ENCODE data around the gene CLHC1. TPM values are rescaled to one million over a fixed set of nuclear protein-coding genes. Genes with fewer than 3 reads are reported as not detected.
"Not testable (repeated sequence)": the region's sequence is repeated elsewhere in the genome, so short reads cannot be mapped to it uniquely, and the experiment has no call there.

The CLHC1 gene
- total RNA-seq = 10.2 and 12.3 TPM in 2 replicates
- 2.0 and 2.4 TPM in 2 replicates for polyA plus RNA-seq
- polyA plus RNA-seq (2011; cell fraction: cytosol; rRNA removed) = 2.2 and 2.9 TPM in 2 replicates
- polyA plus RNA-seq (2011; cell fraction: nucleus; rRNA removed) = 15.3 and 19.8 TPM in 2 replicates
- 4.4 and 7.1 TPM in 2 replicates for polyA plus RNA-seq (2012)
- 3.6 and 5.6 TPM in 2 replicates for polyA minus RNA-seq
- 5.8 TPM for polyA minus RNA-seq (2011; cell fraction: cytosol; rRNA and poly(A)+ RNA removed)
- polyA minus RNA-seq (2011; cell fraction: nucleus; rRNA and poly(A)+ RNA removed) = 11.2 and 17.6 TPM in 2 replicates
- percentile 57 among the genes with signal in this experiment for Bru-seq, nascent RNA
- BruChase-seq, experiment 1, labeled RNA remaining after a 6-hour chase = percentile 64 among the genes with signal in this experiment
- BruChase-seq, experiment 2, labeled RNA remaining after a 2-hour chase = percentile 63 among the genes with signal in this experiment
- long read RNA-seq, partial matches to known transcripts = 0 of 3 reads
- long read RNA-seq, other reads (novel, unspliced or antisense) = 3 of 3 reads

DNA sequence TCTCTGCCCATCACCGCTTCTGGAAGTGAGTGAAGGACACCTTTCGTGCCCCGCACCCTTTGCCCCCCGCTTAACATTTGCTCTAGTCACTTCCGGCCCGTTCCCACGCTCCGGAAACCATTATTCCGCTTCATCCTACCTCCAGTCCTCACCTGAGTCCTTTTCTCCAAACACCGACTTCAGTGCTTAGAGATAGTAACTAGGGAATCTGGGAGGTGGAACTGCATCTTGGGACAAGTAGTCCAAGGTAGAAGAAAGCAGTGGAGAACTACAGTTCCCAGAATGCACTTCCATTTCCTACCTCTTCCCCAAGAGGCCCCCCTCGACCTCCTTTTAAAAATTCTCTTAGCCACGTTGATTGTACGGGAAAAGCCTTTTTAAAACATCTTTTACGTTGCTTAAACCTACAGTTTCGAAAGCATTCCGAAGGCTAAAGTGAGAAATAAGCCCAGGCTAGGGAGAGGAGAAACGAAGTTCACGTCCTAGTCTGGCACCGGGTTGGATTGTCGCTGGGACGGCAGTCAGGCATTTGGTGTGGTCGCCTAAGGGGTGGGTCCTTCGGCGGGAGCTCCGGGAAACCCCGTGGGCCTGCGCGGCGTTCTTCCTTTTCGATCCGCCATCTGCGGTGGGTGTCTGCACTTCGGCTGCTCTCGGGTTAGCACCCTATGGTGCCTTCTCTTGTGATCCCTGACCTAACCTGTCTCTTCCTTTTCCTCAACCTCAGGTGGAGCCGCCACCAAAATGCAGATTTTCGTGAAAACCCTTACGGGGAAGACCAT is at the start of gene CLHC1, which contains the start of gene RPS27A:
Gene CLHC1 (minus strand): TSS at position 210 of the 779 bp plus-strand sequence. CDS start 9,882 bp downstream, outside the sequence.
Gene RPS27A (plus strand): TSS at position 605 of the 779 bp plus-strand sequence. CDS start 137 bp downstream, at position 742.
- Histone ChIP-seq H3K4me2 (ENCODE audit: insufficient read depth, low read length) (peak within 1 kb of the TSS; percentile 95), H2AFZ (ENCODE audit: low read depth, low read length) (peak within 1 kb of the TSS; percentile 92), H3K36me3 (ENCODE audit: control insufficient read depth in 2 of 2, extremely low read depth in 1 of 2, insufficient read depth in 2 of 2, low read length in 2 of 2) (peaks cover 12 to 33% of the 10 kb centered on the region in 2 experiments), H4K20me1 (replicated peaks; ENCODE audit: control insufficient read depth, extremely low read depth, insufficient read depth, low read length) (no peaks in the 10 kb centered on the region), H3K79me2 (ENCODE audit: control insufficient read depth, insufficient read depth, low read length) (peaks cover 41% of the 10 kb centered on the region), H3K27ac (ENCODE audit: insufficient read depth, low read depth, low read length) (peak within 1 kb of the TSS; percentile 99), H3K9me1 (replicated peaks; ENCODE audit: control insufficient read depth, extremely low read depth, insufficient read depth, low read length) (no peaks in the 10 kb centered on the region), H3K4me3 (replicated peaks in 1 of 3; ENCODE audit: insufficient read depth in 1 of 3, low read depth in 1 of 3, low read length in 3 of 3) (peak within 1 kb of the TSS; percentile 83 to 96 (median 92)), H3K9me3 (replicated peaks; ENCODE audit: control insufficient read depth, insufficient read depth, low read length) (no peaks in the 10 kb centered on the region), H3K4me1 (ENCODE audit: control insufficient read depth, extremely low read depth, insufficient read depth, low read length) (peaks cover 36% of the 10 kb centered on the region), H3K27me3 (ENCODE audit: control insufficient read depth in 2 of 2, insufficient read depth in 2 of 2, low read length in 2 of 2) (no peaks in the 10 kb centered on the region), H3K9ac (replicated peaks; ENCODE audit: extremely low read depth, insufficient read depth, low read length) (peak within 1 kb of the TSS; percentile 99)
- ChIA-PET CTCF (interaction anchor here (0.6 to 1.3 kb wide), 2 partner anchors 8 to 121 kb away, joined by 3 to 5 read pairs; no protein-coding TSS in a partner anchor), POLR2A (interaction anchor here (0.6 to 1.3 kb wide), 3 partner anchors 8 to 187 kb away, joined by 3 to 11 read pairs (median 5); partner anchors contain the start of gene CCDC88A)
- FAIRE-seq (peak; percentile 93), DNase-seq (ENCODE audit: low read depth, low spot score) (peak; percentile 92)
- TF ChIP-seq POLR2AphosphoS5 (IDR thresholded peaks at IDR 0.05; ENCODE audit: insufficient read depth, low read depth, low read length) (peak; percentile 94), JUN (IDR thresholded peaks at IDR 0.05; ENCODE audit: borderline replicate concordance, insufficient read depth, insufficient read length, low read depth) (no peak), POLR2A (IDR thresholded peaks at IDR 0.05; ENCODE audit: low read depth, low read length) (peak; percentile 92), FOS (IDR thresholded peaks at IDR 0.05; ENCODE audit: borderline replicate concordance, insufficient read depth, low read length) (no peak), GATA2 (IDR thresholded peaks at IDR 0.05; ENCODE audit: insufficient read depth, insufficient read length, low read depth, low read length) (peak; percentile 29), MYC (IDR thresholded peaks at IDR 0.05; ENCODE audit: low read depth, low read length) (peak; percentile 96), EZH2 (IDR thresholded peaks at IDR 0.05; ENCODE audit: borderline replicate concordance, low read depth, low read length, severe bottlenecking) (no peak)
- TF ChIP-seq, protein P1, sequence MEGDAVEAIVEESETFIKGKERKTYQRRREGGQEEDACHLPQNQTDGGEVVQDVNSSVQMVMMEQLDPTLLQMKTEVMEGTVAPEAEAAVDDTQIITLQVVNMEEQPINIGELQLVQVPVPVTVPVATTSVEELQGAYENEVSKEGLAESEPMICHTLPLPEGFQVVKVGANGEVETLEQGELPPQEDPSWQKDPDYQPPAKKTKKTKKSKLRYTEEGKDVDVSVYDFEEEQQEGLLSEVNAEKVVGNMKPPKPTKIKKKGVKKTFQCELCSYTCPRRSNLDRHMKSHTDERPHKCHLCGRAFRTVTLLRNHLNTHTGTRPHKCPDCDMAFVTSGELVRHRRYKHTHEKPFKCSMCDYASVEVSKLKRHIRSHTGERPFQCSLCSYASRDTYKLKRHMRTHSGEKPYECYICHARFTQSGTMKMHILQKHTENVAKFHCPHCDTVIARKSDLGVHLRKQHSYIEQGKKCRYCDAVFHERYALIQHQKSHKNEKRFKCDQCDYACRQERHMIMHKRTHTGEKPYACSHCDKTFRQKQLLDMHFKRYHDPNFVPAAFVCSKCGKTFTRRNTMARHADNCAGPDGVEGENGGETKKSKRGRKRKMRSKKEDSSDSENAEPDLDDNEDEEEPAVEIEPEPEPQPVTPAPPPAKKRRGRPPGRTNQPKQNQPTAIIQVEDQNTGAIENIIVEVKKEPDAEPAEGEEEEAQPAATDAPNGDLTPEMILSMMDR (IDR thresholded peaks at IDR 0.05; ENCODE audit: extremely low read depth in 1 of 2, insufficient read depth in 1 of 2, low read depth in 1 of 2, low read length in 2 of 2) = no peak
- TF ChIP-seq, protein P2, sequence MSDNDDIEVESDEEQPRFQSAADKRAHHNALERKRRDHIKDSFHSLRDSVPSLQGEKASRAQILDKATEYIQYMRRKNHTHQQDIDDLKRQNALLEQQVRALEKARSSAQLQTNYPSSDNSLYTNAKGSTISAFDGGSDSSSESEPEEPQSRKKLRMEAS (IDR thresholded peaks at IDR 0.05; ENCODE audit: insufficient read depth, insufficient read length) = peak; percentile 66
- dilution Hi-C loops (cut with MboI; ENCODE audit: extremely low pct_ligation_motif_present, low sequenced_read_pairs) (no loop called here), intact Hi-C loops (cut with micrococcal nuclease) (loop anchor here (2.0 to 10.0 kb wide), 4 partner anchors 35 to 283 kb away; partner anchors contain the start of genes CFAP36, MTIF2 and RTN4)
- BruUV-seq (replicated peaks) = no TSS peak

DNA sequence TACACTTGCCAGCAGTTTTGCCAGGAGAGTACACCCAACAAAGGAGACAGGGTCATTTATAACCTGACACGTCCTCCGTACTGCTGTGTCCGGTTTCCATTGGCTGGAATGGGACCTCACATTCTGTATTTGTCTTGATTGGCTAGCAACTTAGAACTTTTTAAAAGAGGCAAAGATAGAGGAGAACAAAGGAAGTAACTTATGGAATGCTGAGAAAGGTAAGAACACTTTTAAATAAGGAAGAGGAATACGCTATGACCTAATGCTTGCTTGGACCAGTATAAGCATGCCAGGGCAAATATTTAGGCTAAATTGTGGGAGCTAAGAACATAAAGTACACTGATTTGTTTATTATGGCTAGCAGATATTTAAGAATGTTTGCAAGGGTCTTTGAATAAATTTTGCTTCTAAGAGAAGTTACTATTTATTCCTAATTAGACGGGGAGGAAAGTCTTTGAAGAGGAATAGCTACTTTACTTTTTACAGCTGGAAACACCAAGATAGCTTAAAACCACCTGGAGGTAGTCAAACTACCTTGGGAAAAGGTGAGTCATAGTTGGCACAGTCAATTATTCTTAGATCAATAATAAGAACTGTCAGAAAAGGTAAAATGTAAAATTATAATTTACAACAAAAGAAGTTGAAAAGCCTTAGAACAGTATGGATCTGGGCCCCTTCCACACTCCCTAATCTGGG is 48.9 kb upstream of the CLHC1 start:
- DNase-seq (ENCODE audit: low read depth, low spot score); H4K20me1 ChIP-seq (replicated peaks; ENCODE audit: control insufficient read depth, extremely low read depth, insufficient read depth, low read length); H3K4me2 ChIP-seq (ENCODE audit: insufficient read depth, low read length); H3K9me3 ChIP-seq (replicated peaks; ENCODE audit: control insufficient read depth, insufficient read depth, low read length); dilution Hi-C loops (cut with MboI; ENCODE audit: extremely low pct_ligation_motif_present, low sequenced_read_pairs); H3K9me1 ChIP-seq (replicated peaks; ENCODE audit: control insufficient read depth, extremely low read depth, insufficient read depth, low read length); H2AFZ ChIP-seq (ENCODE audit: low read depth, low read length); intact Hi-C loops (cut with micrococcal nuclease); H3K36me3 ChIP-seq (ENCODE audit: control insufficient read depth in 2 of 2, extremely low read depth in 1 of 2, insufficient read depth in 2 of 2, low read length in 2 of 2); H3K9ac ChIP-seq (replicated peaks; ENCODE audit: extremely low read depth, insufficient read depth, low read length); H3K27me3 ChIP-seq (ENCODE audit: control insufficient read depth in 2 of 2, insufficient read depth in 2 of 2, low read length in 2 of 2); H3K4me1 ChIP-seq (ENCODE audit: control insufficient read depth, extremely low read depth, insufficient read depth, low read length); BruUV-seq (replicated peaks); H3K79me2 ChIP-seq (ENCODE audit: control insufficient read depth, insufficient read depth, low read length); H3K4me3 ChIP-seq (replicated peaks in 1 of 3; ENCODE audit: insufficient read depth in 1 of 3, low read depth in 1 of 3, low read length in 3 of 3); H3K27ac ChIP-seq (ENCODE audit: insufficient read depth, low read depth, low read length); FAIRE-seq: not testable (repeated sequence)
- POLR2A ChIA-PET = interaction anchor here (1.1 kb wide), 1 partner anchor 13 kb away, joined by 4 read pairs; no protein-coding TSS in a partner anchor
- CTCF ChIA-PET = interaction anchor here (0.8 kb wide), 1 partner anchor 29 kb away, joined by 3 read pairs; no protein-coding TSS in a partner anchor

Data from endothelial cell of umbilical vein (primary cell).